HG03039 (cell line): ENCODE measurements around the gene PHC2.

ENCODE experiments used
- ATAC-seq: cut with Tn5 transposase; IDR thresholded peaks from one replicate; pipeline ENCODE4 v1.9.1; 2021; ENCODE audit warnings: mild to moderate bottlenecking, moderate library complexity; ENCODE audit not compliant: unreplicated experiment

Gene PHC2

DNA sequence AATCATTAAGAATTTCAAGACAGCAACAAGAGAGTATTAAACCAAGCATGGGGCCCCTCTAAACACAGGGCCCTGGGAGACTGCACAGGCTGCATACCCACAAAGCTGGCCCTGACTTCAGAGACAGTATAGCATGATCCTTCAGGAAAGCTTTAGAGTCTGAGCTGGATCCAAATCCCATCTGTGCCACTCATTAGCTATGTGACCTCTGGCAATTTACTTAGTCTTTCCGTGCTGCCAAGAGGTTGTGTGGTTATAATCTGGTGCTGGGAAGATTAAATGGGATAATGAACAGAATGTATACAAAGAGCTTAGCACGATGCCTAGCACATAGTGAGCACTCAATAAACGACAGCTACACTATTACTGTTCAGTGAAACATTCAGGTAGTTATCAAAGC is 4.0 kb downstream of the PHC2 start:
- ATAC-seq = no peak

GRCh38 chr1:33425900-33426299 is 5.0 kb downstream of the PHC2 start:
- ATAC-seq = no peak

- ATAC-seq = no peak
Observed at GRCh38 chr1:33424610-33425009, 6.3 kb downstream of the PHC2 start.

GRCh38 chr1:33424205-33424604 is 6.7 kb downstream of the PHC2 start:
- no peak for ATAC-seq

- ATAC-seq = no peak
Observed at GRCh38 chr1:33420870-33421775, 9.8 kb downstream of the PHC2 start.

- no peak for ATAC-seq
Observed at GRCh38 chr1:33418811-33419210, 12.1 kb downstream of the PHC2 start.

GRCh38 chr1:33414879-33415278 is 16.0 kb downstream of the PHC2 start:
- no peak for ATAC-seq

DNA sequence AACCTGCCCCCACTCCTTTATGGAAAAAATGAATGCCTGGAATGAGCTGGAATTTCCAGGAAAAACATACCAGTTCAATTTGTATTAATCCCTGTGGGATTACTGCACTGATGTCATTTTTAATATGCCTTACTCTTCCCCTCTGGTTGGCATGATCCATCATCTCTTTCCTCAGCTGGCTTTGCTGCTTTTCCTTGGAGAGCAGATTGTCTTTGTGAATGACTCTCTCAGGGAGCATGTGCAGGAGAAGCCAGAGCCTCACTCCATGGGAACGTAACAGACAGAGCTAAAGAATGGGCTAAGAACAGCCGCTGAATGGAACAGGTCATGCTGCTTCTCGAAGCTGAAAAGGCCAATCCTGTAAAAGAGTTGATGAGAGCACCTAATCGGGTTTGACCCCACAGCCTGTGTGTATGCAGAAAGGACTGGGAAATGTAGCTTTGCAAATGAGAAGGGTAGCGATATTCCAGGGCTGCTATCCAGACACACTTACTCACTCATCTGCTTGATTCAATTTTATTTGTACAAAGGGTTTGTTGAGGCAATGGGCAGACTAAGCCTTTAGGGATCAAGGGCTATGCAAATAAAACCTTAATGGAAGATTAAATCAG is 20.7 kb downstream of the PHC2 start:
- ATAC-seq = no peak

DNA sequence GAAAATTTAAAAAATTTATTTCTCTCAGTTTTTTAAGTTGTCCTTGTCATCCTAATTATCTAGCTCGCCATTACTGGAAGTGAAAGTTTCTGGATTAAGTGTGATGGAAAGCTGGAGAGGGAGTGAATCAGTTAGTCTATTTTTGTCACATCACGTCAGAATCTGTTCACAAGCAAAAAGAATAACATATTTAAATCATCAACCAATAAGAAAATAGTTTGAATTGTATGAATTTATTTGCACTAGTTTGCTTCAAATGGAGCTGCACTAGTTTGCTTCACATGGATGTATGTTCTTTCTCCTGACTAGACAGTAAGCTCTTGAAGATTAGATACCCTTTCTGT is 22.8 kb downstream of the PHC2 start:
- no peak for ATAC-seq

DNA sequence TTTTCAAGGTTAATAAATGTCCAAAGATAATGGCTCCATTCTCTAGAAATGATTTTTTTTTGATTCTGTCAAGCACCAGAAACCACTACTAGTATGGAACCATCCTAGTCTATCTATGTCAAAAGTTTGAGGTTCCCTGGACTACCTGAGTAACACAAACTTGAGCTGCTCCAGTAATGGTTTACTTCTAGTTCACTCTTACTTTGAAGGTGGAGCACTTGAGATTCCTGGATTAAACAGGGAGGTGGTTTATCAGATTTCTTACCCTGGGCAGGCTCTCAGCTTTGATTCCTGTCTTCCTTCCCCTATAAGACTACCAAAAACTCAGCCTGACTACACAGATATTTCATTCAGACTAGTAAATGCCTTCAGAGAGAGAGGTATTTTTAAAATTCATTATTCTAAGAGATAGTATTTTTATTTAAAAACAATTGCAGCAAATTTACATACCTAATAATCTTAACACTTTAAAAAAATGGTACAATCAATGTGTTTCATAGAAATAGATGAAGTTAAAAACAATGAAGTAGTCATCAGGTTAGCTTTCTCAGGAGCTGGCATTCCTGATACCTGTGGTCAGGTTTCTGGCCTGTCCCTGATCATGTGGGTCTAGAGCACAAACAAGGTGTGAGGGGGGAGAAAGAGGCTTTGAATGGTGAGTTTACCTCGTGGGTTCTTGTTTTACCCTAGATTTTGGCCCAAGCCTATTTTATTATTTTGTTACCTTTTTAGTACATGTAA is 23.4 kb downstream of the PHC2 start:
- ATAC-seq = no peak

GRCh38 chr1:33402206-33402605 is 28.7 kb downstream of the PHC2 start:
- ATAC-seq = no peak

DNA sequence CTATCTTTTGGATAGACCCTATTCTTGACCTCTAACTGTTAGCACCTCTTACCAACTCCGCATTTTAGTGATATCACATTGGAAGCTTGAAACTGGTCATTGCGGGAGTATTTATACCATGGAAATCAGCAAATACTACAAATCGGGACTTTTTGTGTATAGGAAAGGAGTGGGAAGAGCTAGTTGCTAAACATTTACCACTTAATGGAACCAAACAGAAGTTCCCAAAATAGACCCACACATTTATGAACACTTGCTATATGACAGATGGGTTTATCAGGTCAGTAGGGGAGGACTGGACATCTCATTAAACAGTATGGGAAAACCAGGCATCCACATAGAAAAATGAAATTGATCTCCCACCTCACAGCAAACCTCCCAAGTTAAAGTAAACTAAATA is 29.4 kb downstream of the PHC2 start:
- no peak for ATAC-seq

DNA sequence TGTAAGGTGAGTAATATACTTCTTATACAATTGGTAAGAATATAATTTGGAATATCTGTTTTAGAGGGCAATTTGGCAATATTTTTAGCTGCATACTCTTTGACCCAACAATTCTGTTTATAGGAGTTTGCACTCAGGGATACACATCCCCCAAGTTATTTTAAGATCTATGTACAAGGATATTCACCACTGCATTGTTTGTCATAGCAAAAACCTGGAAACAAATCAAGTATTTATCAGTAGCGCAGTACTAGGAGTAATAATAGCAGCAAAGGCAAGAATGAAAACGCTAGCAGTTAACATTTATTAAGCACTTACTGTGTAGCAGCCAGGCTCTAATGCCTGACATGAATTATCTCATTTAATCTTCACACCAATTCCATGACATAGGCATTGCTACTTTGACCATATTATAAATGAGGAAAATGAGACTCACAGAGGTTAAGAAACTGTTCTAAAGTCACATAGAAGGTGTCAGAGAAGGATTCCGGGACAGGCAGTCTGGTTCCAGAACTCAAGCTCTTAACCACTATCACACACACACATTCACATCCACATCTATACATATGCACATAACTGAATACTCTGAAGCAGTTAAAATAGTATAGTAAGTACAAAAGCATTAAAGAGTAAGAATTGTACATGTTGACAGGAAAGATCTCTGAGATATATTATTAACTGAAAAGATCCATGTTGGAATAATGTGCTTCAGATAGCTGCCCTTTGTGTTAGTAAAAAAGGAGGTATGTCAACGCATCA is 30.6 kb downstream of the PHC2 start:
- ATAC-seq = no peak

DNA sequence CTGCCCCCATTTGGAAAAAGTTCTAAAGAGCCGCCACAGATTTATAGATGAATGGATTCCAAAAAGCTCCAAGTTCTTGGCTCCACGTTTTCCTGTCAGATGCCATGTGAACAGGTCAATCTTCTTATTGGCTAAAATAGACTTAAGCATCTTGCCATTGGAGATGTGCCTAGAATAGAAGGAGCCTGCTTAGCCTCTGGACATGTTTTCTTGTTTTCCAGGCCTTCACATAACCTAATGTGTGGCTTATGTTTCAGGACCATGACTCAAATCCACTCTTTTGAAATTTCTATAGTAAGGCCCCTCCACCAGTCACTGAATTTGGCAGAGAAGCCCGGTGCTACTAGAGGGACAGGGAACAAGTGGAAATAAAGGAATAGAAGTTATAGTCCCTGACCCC is 31.5 kb downstream of the PHC2 start:
- no peak for ATAC-seq

DNA sequence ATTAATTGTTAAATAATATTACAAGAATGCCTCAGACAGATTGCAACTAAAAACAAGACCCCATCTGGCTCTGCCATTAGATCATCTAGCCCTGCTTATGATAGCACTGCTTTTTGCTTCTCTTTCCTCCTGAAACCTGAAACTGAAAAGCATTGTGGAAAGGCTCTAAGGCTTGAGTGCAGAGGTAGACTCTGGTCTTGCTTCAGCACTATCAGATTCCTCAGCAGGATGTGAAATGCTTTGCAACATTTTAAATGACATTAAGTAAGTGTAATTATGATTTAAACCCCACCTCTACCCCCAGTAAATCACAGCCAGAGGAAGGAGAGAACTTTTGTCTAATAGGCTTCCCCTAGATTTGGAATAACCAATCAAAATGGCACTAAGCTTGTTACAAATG is 32.9 kb downstream of the PHC2 start:
- ATAC-seq = no peak

GRCh38 chr1:33397125-33397506 is 33.8 kb downstream of the PHC2 start:
- ATAC-seq = no peak

GRCh38 chr1:33396188-33397124 is 34.4 kb downstream of the PHC2 start:
- ATAC-seq = no peak

GRCh38 chr1:33394770-33395169 is 36.1 kb downstream of the PHC2 start:
- no peak for ATAC-seq

- ATAC-seq = no peak
Observed at GRCh38 chr1:33393991-33394390, 36.9 kb downstream of the PHC2 start.

DNA sequence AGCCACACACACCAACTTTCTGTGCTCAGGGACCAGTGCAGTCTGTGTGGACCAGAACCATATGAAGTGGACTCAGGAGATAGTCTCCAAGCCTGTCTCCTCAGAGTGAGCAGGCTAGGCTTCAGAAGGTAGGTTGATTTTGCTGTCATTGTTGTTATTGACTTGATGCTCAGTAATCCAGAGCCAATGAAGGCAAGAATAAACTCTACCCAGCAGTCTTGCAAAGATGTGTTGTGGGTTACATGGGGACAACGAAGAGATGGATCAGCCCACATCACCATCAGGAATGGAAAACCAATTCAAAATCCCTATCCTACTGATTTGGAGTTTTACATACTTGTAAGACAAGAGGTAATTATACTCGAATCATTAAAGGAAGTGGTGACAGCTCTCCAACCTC is 37.4 kb downstream of the PHC2 start:
- ATAC-seq = no peak
